BJ (cell line): ENCODE data around the gene ZNF141. TPM values are rescaled to one million over a fixed set of nuclear protein-coding genes. Genes with fewer than 3 reads are reported as not detected.
"Not testable (repeated sequence)": the region's sequence is repeated elsewhere in the genome, so short reads cannot be mapped to it uniquely, and the experiment has no call there.

Source experiments
- CTCF ChIA-PET: fragments of 350-600 bp; formaldehyde crosslinking; extraction: SDS; loops from one replicate; lab custom pipeline; 2021; ENCODE audit warnings: antibody characterized with exemption, inconsistent platforms; lab: Yijun Ruan, JAX
- POLR2A ChIA-PET: fragments of 300-600 bp; sonication (Branson Sonifier 250); formaldehyde crosslinking; extraction: SDS; loops from one replicate; lab custom pipeline; 2021; ENCODE audit warnings: antibody characterized with exemption; lab: Charles Lee
- DNase-seq: peaks from one replicate; pipeline ENCODE4 v3.0.0-alpha.2; 2011; ENCODE audit warnings: low read depth
- H3K27me3 ChIP-seq: 2 replicates; pipeline ENCODE4 v1.6.0; 2011; ENCODE audit warnings: low read length; ENCODE audit not compliant: control insufficient read depth, insufficient read depth
- H3K36me3 ChIP-seq: 2 replicates; pipeline ENCODE4 v1.5.1; 2011; ENCODE audit warnings: low read length; ENCODE audit not compliant: control insufficient read depth, insufficient read depth
- H3K4me3 ChIP-seq: 2 replicates; pipeline ENCODE4 v1.5.1; 2011; ENCODE audit warnings: low read depth, mild to moderate bottlenecking, control low read depth, low read length
- CTCF ChIP-seq: IDR thresholded peaks from 2 replicates; pipeline ENCODE4 v1.5.1; 2011; ENCODE audit warnings: low read depth, mild to moderate bottlenecking, control low read depth, inconsistent platforms, low read length, moderate library complexity; ENCODE audit not compliant: insufficient read depth
- polyA plus RNA-seq: library from polyadenylated mRNA; depleted of rRNA; stranded (reverse); fragments of >200 nt; gene quantifications from 2 replicates; pipeline ENCODE4 v1.2.3, GENCODE V29; 2011; rRNA removed
- small RNA-seq: library from RNA; depleted of rRNA; stranded (forward); fragments of <200 nt; gene quantifications from one replicate; pipeline ENCODE3, GENCODE V24; 2012; ENCODE audit warnings: low replicate concordance, low read depth; ENCODE audit not compliant: insufficient read length

The ZNF141 gene
- polyA plus RNA-seq, 1 experiment: 2.1 TPM

GRCh38 chr4:385934-386707, 48.5 kb downstream of the ZNF141 start:
- DNase-seq: no peak
- TF ChIP-seq CTCF: no peak
- POLR2A ChIA-PET: no interaction called here

GRCh38 chr4:386708-387105, 49.1 kb downstream of the ZNF141 start:
- TF ChIP-seq CTCF: no peak
- no peaks in the 10 kb centered on the region for H3K36me3 ChIP-seq
- no peak for DNase-seq
- H3K27me3 ChIP-seq: no peaks in the 10 kb centered on the region
- CTCF ChIA-PET: no interaction called here
- H3K4me3 ChIP-seq: no peak overlapping the region
- POLR2A ChIA-PET: no interaction called here

More at GRCh38 chr4:385934-386707, 48.5 kb downstream of the ZNF141 start:
- H3K36me3 ChIP-seq: no peaks in the 10 kb centered on the region
- no peaks in the 10 kb centered on the region for H3K27me3 ChIP-seq
- CTCF ChIA-PET: no interaction called here
- no peak overlapping the region for H3K4me3 ChIP-seq

- no peaks in the 10 kb centered on the region for H3K27me3 ChIP-seq
- POLR2A ChIA-PET: no interaction called here
- no peak for TF ChIP-seq CTCF
- H3K4me3 ChIP-seq: no peak overlapping the region
- no peak for DNase-seq
- no peaks in the 10 kb centered on the region for H3K36me3 ChIP-seq
- CTCF ChIA-PET: no interaction called here
Observed at GRCh38 chr4:404006-404405, 66.4 kb downstream of the ZNF141 start.

- H3K27me3 ChIP-seq, POLR2A ChIA-PET, H3K4me3 ChIP-seq, CTCF ChIA-PET, DNase-seq, H3K36me3 ChIP-seq: not testable (repeated sequence)
Observed at GRCh38 chr4:408321-408720, 70.7 kb downstream of the ZNF141 start.

- no peaks in the 10 kb centered on the region; the same call in 1 of the 2 replicates for H3K36me3 ChIP-seq
- H3K4me3 ChIP-seq: no peak overlapping the region
- TF ChIP-seq CTCF: no peak
- CTCF ChIA-PET: no interaction called here
- POLR2A ChIA-PET: no interaction called here
- H3K27me3 ChIP-seq: no peaks in the 10 kb centered on the region
- no peak for DNase-seq
Observed at GRCh38 chr4:422587-422986, 85.0 kb downstream of the ZNF141 start.

Small RNA genes lying within 50 kb of the gene (small RNA-seq; reads per million reads assigned to genes)
- gene AC079140.2: not detected
- not detected for gene MIR571
- not detected for gene ZNF519P4

Other genes starting within 250 kb of the ZNF141 start
- gene ZNF718, start 213.3 kb upstream of the ZNF141 start, polyA plus RNA-seq: 1.6 and 2.4 TPM in 2 replicates
- gene ZNF732, start 32.3 kb upstream of the ZNF141 start, polyA plus RNA-seq: 0.04 TPM in 1 of 2 replicates, not detected in the other
- 5.7 and 8.8 TPM in 2 replicates for gene ZNF721, start 161.3 kb downstream of the ZNF141 start, polyA plus RNA-seq
- 41.0 and 55.9 TPM in 2 replicates for gene PIGG, start 161.4 kb downstream of the ZNF141 start, polyA plus RNA-seq
- not detected in 2 replicates for gene TMEM271, start 238.5 kb downstream of the ZNF141 start, polyA plus RNA-seq